Hindlimb muscle (tissue), 1 donor: Measurements from ENCODE around the gene KDM2B. TPM values are rescaled to one million over a fixed set of nuclear protein-coding genes. Genes with fewer than 3 reads are reported as not detected.

Experiments used
- polyA plus RNA-seq: library from polyadenylated mRNA; unstranded; fragments of 120-200 nt; gene quantifications from one replicate; pipeline ENCODE4 v1.2.1, GENCODE V29; 2013; ENCODE audit not compliant: insufficient read length

KDM2B gene
- polyA plus RNA-seq, 1 donor: 23.1 TPM

Other genes with a start within 250 kb of the KDM2B start
- 113 TPM for gene ANAPC5, start 228.6 kb downstream of the KDM2B start, polyA plus RNA-seq
- gene RNF34, start 180.9 kb downstream of the KDM2B start, polyA plus RNA-seq: 27.6 TPM
- 44.8 TPM for gene ORAI1, start 45.5 kb upstream of the KDM2B start, polyA plus RNA-seq
- gene MORN3, start 88.6 kb upstream of the KDM2B start, polyA plus RNA-seq: 0.54 TPM
- 30.4 TPM for gene TMEM120B, start 131.7 kb upstream of the KDM2B start, polyA plus RNA-seq
- gene RHOF, start 212.7 kb upstream of the KDM2B start, polyA plus RNA-seq: 3.7 TPM
- gene SETD1B, start 223.0 kb upstream of the KDM2B start, polyA plus RNA-seq: 12.3 TPM